SU-DHL-6 (cell line): ENCODE data around the gene RABL6.
"Not testable (repeated sequence)": the region's sequence is repeated elsewhere in the genome, so short reads cannot be mapped to it uniquely, and the experiment has no call there.

Experiments
- H2AFZ ChIP-seq: fragments of 200-600 bp; sonication (generic); 2 replicates; pipeline ENCODE4 v1.6.1; 2014; ENCODE audit warnings: low read depth, mild to moderate bottlenecking, moderate library complexity, mixed read lengths, antibody characterized with exemption, low read length; ENCODE audit not compliant: severe bottlenecking
- H3F3A ChIP-seq: fragments of 200-600 bp; shearing (Covaris generic); 2 replicates; pipeline ENCODE4 v1.6.0; 2016; ENCODE audit warnings: antibody characterized with exemption, mild to moderate bottlenecking; ENCODE audit not compliant: insufficient read depth
- H3K27ac ChIP-seq: fragments of 200-600 bp; sonication (generic); 2 replicates; pipeline ENCODE4 v1.5.1; 2016; ENCODE audit warnings: low read depth, mild to moderate bottlenecking, low read length, moderate library complexity, mixed read lengths
- H3K27me3 ChIP-seq: fragments of 200-600 bp; sonication (generic), shearing (Covaris generic); 2 replicates; pipeline ENCODE4 v1.6.0; 2014; ENCODE audit warnings: mild to moderate bottlenecking, low read length
- H3K36me3 ChIP-seq: fragments of 200-600 bp; sonication (generic); 2 replicates; pipeline ENCODE4 v1.6.1; 2014; ENCODE audit warnings: mild to moderate bottlenecking, low read length, mixed read lengths
- H3K4me2 ChIP-seq: fragments of 300-600, 200-600 bp; shearing (Covaris generic), sonication (generic); 2 replicates; pipeline ENCODE4 v1.6.0; 2014; ENCODE audit warnings: low read length, low read depth, mild to moderate bottlenecking; ENCODE audit not compliant: poor library complexity, severe bottlenecking
- H3K4me3 ChIP-seq: fragments of 200-600 bp; sonication (generic); 2 replicates; pipeline ENCODE4 v1.5.1; 2014; ENCODE audit warnings: antibody characterized with exemption, low read length, mild to moderate bottlenecking, mixed read lengths; ENCODE audit not compliant: insufficient read depth, poor library complexity, severe bottlenecking
- H3K79me2 ChIP-seq: fragments of 200-600 bp; sonication (generic); 2 replicates; pipeline ENCODE4 v1.6.1; 2014; ENCODE audit warnings: mild to moderate bottlenecking, low read length, moderate library complexity; ENCODE audit not compliant: insufficient read depth
- H3K9ac ChIP-seq: fragments of 200-600 bp; sonication (generic); 2 replicates; pipeline ENCODE4 v1.7.0; 2014; ENCODE audit warnings: mild to moderate bottlenecking, low read length
- H3K9me2 ChIP-seq: fragments of 200-600 bp; sonication (generic); replicated peaks from 2 replicates; pipeline ENCODE4 v1.6.1; 2014; ENCODE audit warnings: low read length; ENCODE audit not compliant: insufficient read depth
- H3K9me3 ChIP-seq: fragments of 200-600 bp; sonication (generic); 2 replicates; pipeline ENCODE4 v1.6.1; 2014; ENCODE audit warnings: low read length, mixed read lengths; ENCODE audit not compliant: insufficient read depth
- H4K20me1 ChIP-seq: fragments of 200-600 bp; sonication (generic); 2 replicates; pipeline ENCODE4 v1.6.1; 2014; ENCODE audit warnings: low read depth, mild to moderate bottlenecking, antibody characterized with exemption, low read length, moderate library complexity, mixed read lengths
- EZH2phosphoT487 ChIP-seq: fragments of 200-600 bp; sonication (generic), shearing (Covaris generic); conservative IDR thresholded peaks from 2 replicates; pipeline ENCODE4 v1.6.1; 2018; ENCODE audit warnings: mild to moderate bottlenecking, antibody characterized with exemption, low read length, moderate library complexity, mixed read lengths
- TF ChIP-seq, protein P1 (sequence below): fragments of 200-600 bp; sonication (generic); IDR thresholded peaks from one replicate; pipeline ENCODE4 v1.5.1; 2017; ENCODE audit warnings: antibody characterized with exemption, mild to moderate bottlenecking, low read length, moderate library complexity; ENCODE audit not compliant: insufficient read depth, poor library complexity, severe bottlenecking

The RABL6 gene

GRCh38 chr9:136835932-136836904 is 28.5 kb downstream of the RABL6 start:
- H3F3A ChIP-seq = no peaks in the 10 kb centered on the region
- H4K20me1 ChIP-seq = no peaks in the 10 kb centered on the region
- H3K4me3 ChIP-seq = no peak overlapping the region
- no peak overlapping the region for H3K4me2 ChIP-seq
- no peaks in the 10 kb centered on the region for H3K36me3 ChIP-seq
- H3K9me2 ChIP-seq = no peaks in the 10 kb centered on the region
- H3K27ac ChIP-seq = no peak overlapping the region
- H3K9ac ChIP-seq = no peak overlapping the region
- no peaks in the 10 kb centered on the region for H3K9me3 ChIP-seq
- no peaks in the 10 kb centered on the region for H3K79me2 ChIP-seq
- TF ChIP-seq EZH2phosphoT487 = no peak
- TF ChIP-seq, protein P1, sequence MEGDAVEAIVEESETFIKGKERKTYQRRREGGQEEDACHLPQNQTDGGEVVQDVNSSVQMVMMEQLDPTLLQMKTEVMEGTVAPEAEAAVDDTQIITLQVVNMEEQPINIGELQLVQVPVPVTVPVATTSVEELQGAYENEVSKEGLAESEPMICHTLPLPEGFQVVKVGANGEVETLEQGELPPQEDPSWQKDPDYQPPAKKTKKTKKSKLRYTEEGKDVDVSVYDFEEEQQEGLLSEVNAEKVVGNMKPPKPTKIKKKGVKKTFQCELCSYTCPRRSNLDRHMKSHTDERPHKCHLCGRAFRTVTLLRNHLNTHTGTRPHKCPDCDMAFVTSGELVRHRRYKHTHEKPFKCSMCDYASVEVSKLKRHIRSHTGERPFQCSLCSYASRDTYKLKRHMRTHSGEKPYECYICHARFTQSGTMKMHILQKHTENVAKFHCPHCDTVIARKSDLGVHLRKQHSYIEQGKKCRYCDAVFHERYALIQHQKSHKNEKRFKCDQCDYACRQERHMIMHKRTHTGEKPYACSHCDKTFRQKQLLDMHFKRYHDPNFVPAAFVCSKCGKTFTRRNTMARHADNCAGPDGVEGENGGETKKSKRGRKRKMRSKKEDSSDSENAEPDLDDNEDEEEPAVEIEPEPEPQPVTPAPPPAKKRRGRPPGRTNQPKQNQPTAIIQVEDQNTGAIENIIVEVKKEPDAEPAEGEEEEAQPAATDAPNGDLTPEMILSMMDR = no peak
- no peaks in the 10 kb centered on the region for H3K27me3 ChIP-seq
- no peak overlapping the region for H2AFZ ChIP-seq

- Histone ChIP-seq H3K27me3 (no peaks in the 10 kb centered on the region), H4K20me1 (no peaks in the 10 kb centered on the region), H3K79me2 (no peaks in the 10 kb centered on the region), H3F3A (no peaks in the 10 kb centered on the region; the same call in 1 of the 2 replicates), H3K4me2 (no peak overlapping the region), H3K9ac (no peak overlapping the region), H3K9me2 (no peaks in the 10 kb centered on the region), H3K9me3 (no peaks in the 10 kb centered on the region), H2AFZ (no peak overlapping the region), H3K27ac (no peak overlapping the region), H3K4me3 (no peak overlapping the region), H3K36me3 (no peaks in the 10 kb centered on the region)
- TF ChIP-seq EZH2phosphoT487 = no peak
- TF ChIP-seq, protein P1 = no peak
Measured at GRCh38 chr9:136837146-136837855, 29.6 kb downstream of the RABL6 start.

DNA sequence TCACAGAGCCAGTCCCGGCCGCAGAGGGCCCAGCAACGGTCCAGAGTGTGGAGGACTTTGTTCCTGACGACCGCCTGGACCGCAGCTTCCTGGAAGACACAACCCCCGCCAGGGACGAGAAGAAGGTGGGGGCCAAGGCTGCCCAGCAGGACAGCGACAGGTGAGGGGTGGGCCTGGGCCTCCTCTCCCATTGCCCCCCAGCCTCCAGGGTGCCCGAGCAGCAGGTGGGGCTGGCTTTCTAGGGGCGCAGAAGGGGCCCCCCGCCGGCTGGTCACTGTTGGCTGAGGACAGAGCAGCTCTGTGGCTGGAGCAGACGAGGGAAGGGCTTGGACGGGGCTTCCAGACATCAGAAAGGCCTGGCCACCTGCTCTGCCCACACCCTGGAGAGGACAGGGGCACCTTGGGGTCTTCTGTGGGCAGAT is 30.1 kb downstream of the RABL6 start:
- not testable (repeated sequence) for H3K9me3 ChIP-seq, H3K27me3 ChIP-seq, H4K20me1 ChIP-seq, H3F3A ChIP-seq, H3K4me2 ChIP-seq, H3K79me2 ChIP-seq, H2AFZ ChIP-seq, H3K36me3 ChIP-seq, H3K4me3 ChIP-seq, H3K27ac ChIP-seq, H3K9me2 ChIP-seq, H3K9ac ChIP-seq
